ENCODE measurements around the gene POTEI. TPM values are rescaled to one million over a fixed set of nuclear protein-coding genes. Genes with fewer than 3 reads are reported as not detected.
"Not testable (repeated sequence)": the region's sequence is repeated elsewhere in the genome, so short reads cannot be mapped to it uniquely, and the experiment has no call there.

The POTEI gene
- total and polyA plus RNA-seq, 10 donors = not detected

GRCh38 chr2:130531225-130531624 lies 22.1 kb upstream of the POTEI start:
- H3K27ac ChIP-seq; H3K4me1 ChIP-seq; H3K27me3 ChIP-seq (replicated peaks in 1 of 7); H3K9me3 ChIP-seq; H3K4me3 ChIP-seq; H3K36me3 ChIP-seq; intact Hi-C loops (cut with DNase I; ENCODE audit: low total_unique reads); DNase-seq: not testable (repeated sequence)
- WGBS, 5 donors = no CpG with 5 or more reads among the region's 5 CpGs

- intact Hi-C loops (cut with DNase I; ENCODE audit: low total_unique reads); H3K4me3 ChIP-seq; H3K9me3 ChIP-seq; H3K4me1 ChIP-seq; H3K27me3 ChIP-seq (replicated peaks in 1 of 7); H3K36me3 ChIP-seq; DNase-seq; H3K27ac ChIP-seq: not testable (repeated sequence)
- WGBS, 5 donors = no CpG with 5 or more reads among the region's 4 CpGs
Observed at GRCh38 chr2:130530212-130530611, 21.1 kb upstream of the POTEI start.

- H3K4me3 ChIP-seq; intact Hi-C loops (cut with DNase I; ENCODE audit: low total_unique reads); H3K27ac ChIP-seq; H3K4me1 ChIP-seq; H3K36me3 ChIP-seq; DNase-seq; H3K9me3 ChIP-seq; H3K27me3 ChIP-seq (replicated peaks in 1 of 7): not testable (repeated sequence)
- WGBS, 5 donors = no CpG with 5 or more reads among the region's 6 CpGs
Observed at GRCh38 chr2:130529545-130529944, 20.4 kb upstream of the POTEI start.

- DNase-seq; H3K4me3 ChIP-seq; H3K27me3 ChIP-seq (replicated peaks in 1 of 7); H3K36me3 ChIP-seq; H3K27ac ChIP-seq; intact Hi-C loops (cut with DNase I; ENCODE audit: low total_unique reads); H3K9me3 ChIP-seq; H3K4me1 ChIP-seq: not testable (repeated sequence)
- no CpG with 5 or more reads among the region's 40 CpGs for WGBS, 5 donors
Observed at GRCh38 chr2:130527365-130527967, 18.3 kb upstream of the POTEI start.

DNA sequence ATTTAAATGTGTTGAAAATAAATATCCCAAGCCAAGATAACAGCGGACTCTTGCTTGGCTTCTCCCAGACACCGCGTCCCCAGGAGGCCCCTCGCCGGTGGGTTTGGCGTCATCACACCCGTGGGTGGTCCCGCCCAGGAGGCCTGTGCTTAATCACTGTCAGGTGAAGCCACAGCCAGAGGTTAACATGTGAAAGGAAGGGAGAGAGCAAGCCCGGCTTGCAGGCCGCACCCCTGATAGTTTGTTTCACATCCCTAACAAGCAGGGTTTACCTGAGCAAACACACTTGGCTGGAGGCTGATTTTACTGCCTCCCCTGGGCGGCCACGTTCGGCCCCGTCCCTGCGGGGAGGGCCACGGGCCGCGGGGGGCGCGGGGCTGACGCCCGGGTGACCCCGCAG lies 13.3 kb upstream of the POTEI start:
- DNase-seq, H3K4me1 ChIP-seq: not testable (repeated sequence)

GRCh38 chr2:130520992-130521391 lies 11.9 kb upstream of the POTEI start, which contains the start of gene CFC1B:
Gene CFC1B (plus strand): TSS chr2:130521222. CDS start chr2:130521485, 263 bp downstream.
- DNase-seq; intact Hi-C loops (cut with DNase I; ENCODE audit: low total_unique reads); H3K9me3 ChIP-seq; H3K4me1 ChIP-seq; H3K27ac ChIP-seq; H3K4me3 ChIP-seq; H3K27me3 ChIP-seq (replicated peaks in 1 of 7); H3K36me3 ChIP-seq: not testable (repeated sequence)
- no CpG with 5 or more reads among the region's 7 CpGs for WGBS, 5 donors

More for the DNA sequence above, 13.3 kb upstream of the POTEI start:
- H3K9me3 ChIP-seq; H3K27me3 ChIP-seq (replicated peaks in 1 of 7); H3K27ac ChIP-seq; intact Hi-C loops (cut with DNase I; ENCODE audit: low total_unique reads); H3K36me3 ChIP-seq; H3K4me3 ChIP-seq: not testable (repeated sequence)
- WGBS, 5 donors = no CpG with 5 or more reads among the region's 23 CpGs

DNA sequence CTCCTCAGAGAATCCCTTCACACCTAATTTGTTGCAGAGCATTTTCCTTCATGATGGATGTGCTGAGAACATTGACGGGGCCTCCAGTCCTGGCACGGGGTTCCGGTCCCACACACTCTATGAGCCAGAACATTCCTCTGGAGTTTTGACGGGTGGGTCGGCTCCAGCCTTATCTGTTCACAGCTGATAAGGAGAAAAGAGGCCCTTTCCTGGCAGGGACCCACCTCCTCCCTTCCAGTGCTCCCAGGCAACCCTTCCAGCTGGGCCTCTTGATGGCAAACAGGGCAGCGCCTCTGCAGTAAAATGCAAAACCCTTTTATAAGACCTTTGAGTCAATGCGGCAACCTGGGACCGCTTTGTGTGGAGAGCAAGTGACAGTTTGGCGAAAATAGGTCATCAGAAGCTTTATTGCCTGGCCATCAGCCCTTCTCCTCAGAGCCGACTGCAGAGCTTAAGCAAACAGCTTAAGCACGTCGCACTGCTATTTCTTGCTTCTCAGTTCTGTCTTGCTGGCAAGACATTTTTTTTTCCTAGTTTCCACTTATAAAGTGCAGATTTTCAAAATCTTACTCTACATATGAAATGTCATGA lies 9.5 kb upstream of the POTEI start:
- H3K4me3 ChIP-seq; intact Hi-C loops (cut with DNase I; ENCODE audit: low total_unique reads); DNase-seq; H3K4me1 ChIP-seq; H3K27ac ChIP-seq; H3K9me3 ChIP-seq; H3K36me3 ChIP-seq; H3K27me3 ChIP-seq (replicated peaks in 1 of 7): not testable (repeated sequence)
- WGBS, 5 donors = no CpG with 5 or more reads among the region's 12 CpGs

DNA sequence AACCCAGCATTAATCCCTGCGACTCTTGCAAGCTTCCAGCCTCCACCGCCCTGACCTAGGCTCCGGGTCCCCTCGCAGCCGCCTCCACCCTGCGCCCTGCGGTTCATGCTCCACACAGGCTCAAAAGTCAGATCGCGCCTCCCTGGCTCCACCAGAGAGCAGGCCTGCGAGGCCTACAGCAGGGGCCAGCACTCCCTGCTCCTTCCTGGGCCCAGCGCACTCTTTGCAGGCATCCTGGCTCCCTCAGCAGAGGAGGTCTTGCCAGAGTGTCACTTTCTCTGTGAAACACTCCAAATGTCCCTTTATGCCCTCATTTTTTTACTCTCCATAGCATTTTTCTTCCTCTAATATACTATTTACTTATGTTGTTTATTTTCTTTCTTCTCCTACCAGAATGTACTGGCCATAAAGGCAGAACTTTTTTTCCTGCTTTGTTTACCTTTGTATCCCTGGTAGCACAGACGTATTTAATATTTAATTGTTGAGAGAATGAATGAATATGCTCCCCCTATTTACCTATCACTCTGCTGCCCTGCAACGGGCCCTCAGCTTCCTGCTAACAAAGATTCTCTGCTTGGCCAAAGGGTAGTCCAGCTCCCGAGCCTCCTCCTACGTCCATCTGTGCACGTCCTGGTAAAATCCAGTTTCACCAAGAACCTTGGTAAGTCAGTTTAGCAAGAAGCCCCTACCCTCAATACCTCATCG lies 2.8 kb upstream of the POTEI start:
- H3K4me3 ChIP-seq; H3K4me1 ChIP-seq; H3K36me3 ChIP-seq; intact Hi-C loops (cut with DNase I; ENCODE audit: low total_unique reads); H3K27ac ChIP-seq; DNase-seq; H3K27me3 ChIP-seq (replicated peaks in 1 of 7); H3K9me3 ChIP-seq: not testable (repeated sequence)
- WGBS, 5 donors = 86 to 92% (median 90%) methylated on average over 4 to 5 of the region's 17 CpGs

- DNase-seq; H3K9me3 ChIP-seq; H3K4me3 ChIP-seq; H3K27ac ChIP-seq; H3K36me3 ChIP-seq; H3K4me1 ChIP-seq; H3K27me3 ChIP-seq (replicated peaks in 1 of 7); intact Hi-C loops (cut with DNase I; ENCODE audit: low total_unique reads): not testable (repeated sequence)
- WGBS, 5 donors = 40 to 54% (median 52%) methylated on average over 1 to 5 of the region's 31 CpGs; no CpG with 5 or more reads in 2 of the 5 donors
Observed at GRCh38 chr2:130510807-130511746, 1.9 kb upstream of the POTEI start.

DNA sequence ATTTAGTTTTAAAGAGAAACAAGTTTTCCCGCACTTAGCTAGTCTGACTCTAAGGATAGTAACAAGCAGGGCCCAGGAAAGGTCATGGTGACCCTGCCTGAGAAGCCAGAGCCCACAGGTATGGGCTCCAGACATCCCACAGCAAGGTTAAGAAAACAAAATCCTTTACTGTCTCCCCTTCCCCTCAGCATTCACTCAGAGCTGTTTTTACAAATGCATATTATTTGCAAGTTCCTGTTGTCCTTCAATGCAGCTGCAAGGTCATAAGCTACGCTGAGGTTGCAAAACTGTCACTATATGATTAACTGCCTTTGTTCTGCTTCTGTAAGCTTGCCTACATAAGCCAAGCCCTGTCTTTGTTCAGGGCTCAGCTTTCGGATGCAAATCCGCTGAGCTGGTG lies 18.1 kb downstream of the POTEI start:
- H3K4me1 ChIP-seq; DNase-seq; H3K4me3 ChIP-seq; intact Hi-C loops (cut with DNase I; ENCODE audit: low total_unique reads); H3K27ac ChIP-seq; H3K9me3 ChIP-seq; H3K27me3 ChIP-seq (replicated peaks in 1 of 7); H3K36me3 ChIP-seq: not testable (repeated sequence)
- 40 to 86% (median 50%) methylated on average over 1 to 3 of the region's 4 CpGs for WGBS, 5 donors

All from spleen (tissue), 11 donors.